Keratinocyte (primary cell): ENCODE data around the gene TMEM120B. TPM values are rescaled to one million over a fixed set of nuclear protein-coding genes. Genes with fewer than 3 reads are reported as not detected.

ENCODE experiments used
- DNase-seq: peaks from one replicate; pipeline ENCODE4 v3.0.0-alpha.2; 2011; ENCODE audit warnings: low read depth, missing footprints, low spot score
- FAIRE-seq: peaks from 2 replicates; lab custom pipeline; 2011; peaks lifted over from hg19 to GRCh38; lab: Jason Lieb, UNC
- H2AFZ ChIP-seq: 2 replicates; pipeline ENCODE4 v1.6.0; 2012; ENCODE audit warnings: low read length, control low read depth, inconsistent platforms; ENCODE audit not compliant: control insufficient read depth
- H3K27ac ChIP-seq: 2 replicates; pipeline ENCODE4 v1.5.1; 2011; ENCODE audit warnings: low read length; ENCODE audit not compliant: control insufficient read depth, insufficient read depth
- H3K27me3 ChIP-seq: 3 replicates; pipeline ENCODE4 v1.6.0; 2011; ENCODE audit warnings: low read length; ENCODE audit not compliant: control insufficient read depth, insufficient read depth; ENCODE audit errors: extremely low read depth
- H3K36me3 ChIP-seq, 2 experiments: 2 replicates in 1 of 2; 3 replicates in 1 of 2; pipeline ENCODE4 v1.5.1; 2011; ENCODE audit warnings: low read length in 2 of 2, mild to moderate bottlenecking in 1 of 2; ENCODE audit not compliant: control insufficient read depth in 2 of 2, insufficient read depth in 2 of 2; ENCODE audit errors: extremely low read depth in 1 of 2
- H3K4me1 ChIP-seq: 3 replicates; pipeline ENCODE4 v1.5.1; 2011; ENCODE audit warnings: low read length; ENCODE audit not compliant: control insufficient read depth, insufficient read depth; ENCODE audit errors: extremely low read depth
- H3K4me2 ChIP-seq: 3 replicates; pipeline ENCODE4 v1.6.0; 2011; ENCODE audit warnings: low read depth, low read length; ENCODE audit not compliant: control insufficient read depth, insufficient read depth; ENCODE audit errors: extremely low read depth
- H3K4me3 ChIP-seq, 3 experiments: fragments of 200-600 bp in 1 of 3; sonication (generic) in 1 of 3; 2 replicates in 2 of 3; 3 replicates in 1 of 3; pipeline ENCODE4 v1.5.1; 2011 to 2016; ENCODE audit warnings: low read length in 3 of 3, mild to moderate bottlenecking in 3 of 3, control low read depth in 2 of 3, inconsistent platforms in 1 of 3, low read depth in 1 of 3, mixed read lengths in 1 of 3, mixed run types in 1 of 3, moderate library complexity in 1 of 3; ENCODE audit not compliant: control insufficient read depth in 2 of 3, insufficient read depth in 2 of 3; ENCODE audit errors: extremely low read depth in 1 of 3
- H3K79me2 ChIP-seq: 2 replicates; pipeline ENCODE4 v1.6.0; 2012; ENCODE audit warnings: low read length; ENCODE audit not compliant: control insufficient read depth, insufficient read depth
- H3K9ac ChIP-seq: 3 replicates; pipeline ENCODE4 v1.6.0; 2011; ENCODE audit warnings: low read length; ENCODE audit not compliant: control insufficient read depth, insufficient read depth; ENCODE audit errors: extremely low read depth
- H3K9me1 ChIP-seq: 3 replicates; pipeline ENCODE4 v1.6.0; 2011; ENCODE audit warnings: low read length; ENCODE audit not compliant: control insufficient read depth, insufficient read depth; ENCODE audit errors: extremely low read depth
- H3K9me3 ChIP-seq: 2 replicates; pipeline ENCODE4 v1.5.1; 2012; ENCODE audit warnings: low read depth, low read length; ENCODE audit not compliant: control insufficient read depth
- H4K20me1 ChIP-seq: 3 replicates; pipeline ENCODE4 v1.6.0; 2011; ENCODE audit warnings: low read length; ENCODE audit not compliant: control insufficient read depth, insufficient read depth; ENCODE audit errors: extremely low read depth
- EZH2 ChIP-seq: IDR thresholded peaks from one replicate; pipeline ENCODE4 v1.6.1; 2012; ENCODE audit warnings: inconsistent platforms, mild to moderate bottlenecking, low read length, moderate library complexity
- dilution Hi-C: fragments of 300-500 bp; cut with MboI; formaldehyde crosslinking; loops from one replicate; pipeline ENCODE4 v1.7.0; 2020; ENCODE audit warnings: low sequenced_read_pairs; ENCODE audit not compliant: extremely low pct_ligation_motif_present
- polyA plus RNA-seq, 5 experiments: library from polyadenylated mRNA; depleted of rRNA in 3 of 5; stranded (reverse) in 3 of 5; stranded (forward) in 1 of 5; unstranded in 1 of 5; fragments of >200 nt; gene quantifications; 1 replicate in 1 of 5; 2 replicates in 3 of 5; 3 replicates in 1 of 5; pipeline versions ENCODE4 v1.2.1 to v1.2.3, GENCODE V29; 2011 to 2012; ENCODE audit warnings: missing spikeins in 2 of 5, low read depth in 1 of 5, low replicate concordance in 1 of 5
- TF ChIP-seq, protein P1 (sequence below), 3 experiments: IDR thresholded peaks in 1 of 3; conservative IDR thresholded peaks in 1 of 3; optimal IDR thresholded peaks in 1 of 3; 2 replicates in 2 of 3; 3 replicates in 1 of 3; pipeline versions ENCODE3 to v1.5.1; 2011; ENCODE audit warnings: low read length in 3 of 3, mild to moderate bottlenecking in 3 of 3, moderate library complexity in 2 of 3, control low read depth in 1 of 3, inconsistent platforms in 1 of 3; ENCODE audit not compliant: insufficient read depth in 2 of 3; ENCODE audit errors: extremely low read depth in 1 of 3

Gene TMEM120B
- polyA plus RNA-seq, 1 donor (not counting 4 experiments of a cell fraction or from before 2014, with no cell fraction given): 6.9 TPM

DNA sequence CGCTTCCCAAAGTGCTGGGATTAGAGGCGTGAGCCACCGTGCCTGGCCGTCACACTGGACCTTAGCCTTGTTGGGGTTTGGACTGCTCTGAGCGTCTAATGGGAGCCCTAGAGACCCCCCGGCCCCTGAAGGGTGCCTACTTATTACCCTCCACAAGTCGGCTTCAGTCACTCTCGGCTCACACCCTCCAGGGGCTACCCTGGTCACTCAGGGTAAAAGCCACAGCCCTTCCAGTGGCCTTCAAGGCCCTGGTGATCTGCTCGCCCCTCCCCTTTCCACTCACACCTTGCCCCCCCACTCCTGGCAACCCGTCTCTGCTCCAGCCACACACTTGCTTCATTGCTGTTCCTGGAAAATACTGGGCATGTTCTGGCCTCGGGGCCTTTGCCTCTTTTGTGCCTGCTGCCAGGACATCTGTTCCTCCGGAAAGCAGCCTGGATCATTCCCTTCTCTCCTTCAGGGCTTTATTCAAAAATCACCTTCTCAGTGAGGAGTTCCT is 39.5 kb upstream of the TMEM120B start:
- H3K9ac ChIP-seq: peak overlapping the region; percentile 67

DNA sequence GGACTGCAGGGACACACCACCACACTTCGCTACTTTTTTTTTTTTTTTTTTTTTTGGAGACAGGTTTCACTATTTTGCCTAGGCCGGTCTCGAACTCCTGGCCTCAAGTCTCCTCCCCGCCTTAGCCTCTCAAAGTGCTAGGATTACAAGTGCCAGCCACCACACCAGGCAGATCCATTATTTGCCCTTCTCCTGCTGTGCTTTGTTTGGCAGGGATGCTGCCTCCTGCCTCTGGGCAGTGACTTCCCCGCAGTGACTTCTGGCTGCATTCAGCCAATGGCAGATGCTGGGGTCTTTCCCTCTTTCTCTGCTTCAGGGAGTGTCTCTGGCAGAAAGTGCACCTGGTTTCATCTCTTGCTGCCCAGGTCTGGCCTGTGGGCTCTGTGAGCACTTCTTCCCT is 36.4 kb upstream of the TMEM120B start:
- H3K27ac ChIP-seq: no peak overlapping the region
- no peaks in the 10 kb centered on the region for H3K27me3 ChIP-seq
- TF ChIP-seq, protein P1, sequence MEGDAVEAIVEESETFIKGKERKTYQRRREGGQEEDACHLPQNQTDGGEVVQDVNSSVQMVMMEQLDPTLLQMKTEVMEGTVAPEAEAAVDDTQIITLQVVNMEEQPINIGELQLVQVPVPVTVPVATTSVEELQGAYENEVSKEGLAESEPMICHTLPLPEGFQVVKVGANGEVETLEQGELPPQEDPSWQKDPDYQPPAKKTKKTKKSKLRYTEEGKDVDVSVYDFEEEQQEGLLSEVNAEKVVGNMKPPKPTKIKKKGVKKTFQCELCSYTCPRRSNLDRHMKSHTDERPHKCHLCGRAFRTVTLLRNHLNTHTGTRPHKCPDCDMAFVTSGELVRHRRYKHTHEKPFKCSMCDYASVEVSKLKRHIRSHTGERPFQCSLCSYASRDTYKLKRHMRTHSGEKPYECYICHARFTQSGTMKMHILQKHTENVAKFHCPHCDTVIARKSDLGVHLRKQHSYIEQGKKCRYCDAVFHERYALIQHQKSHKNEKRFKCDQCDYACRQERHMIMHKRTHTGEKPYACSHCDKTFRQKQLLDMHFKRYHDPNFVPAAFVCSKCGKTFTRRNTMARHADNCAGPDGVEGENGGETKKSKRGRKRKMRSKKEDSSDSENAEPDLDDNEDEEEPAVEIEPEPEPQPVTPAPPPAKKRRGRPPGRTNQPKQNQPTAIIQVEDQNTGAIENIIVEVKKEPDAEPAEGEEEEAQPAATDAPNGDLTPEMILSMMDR (optimal IDR thresholded peaks at IDR 0.05 in 1 of 3, IDR thresholded peaks at IDR 0.05 in 1 of 3, conservative IDR thresholded peaks at IDR 0.05 in 1 of 3; ENCODE audit: extremely low read depth in 1 of 3, insufficient read depth in 2 of 3, low read length in 3 of 3): no peak
- TF ChIP-seq EZH2: no peak
- H3K9ac ChIP-seq: no peak overlapping the region
- H3K36me3 ChIP-seq: no peaks in the 10 kb centered on the region
- no peaks in the 10 kb centered on the region for H3K79me2 ChIP-seq
- no peak overlapping the region for H2AFZ ChIP-seq
- dilution Hi-C loops: no loop called here
- peaks cover 12% of the 10 kb centered on the region for H3K4me1 ChIP-seq
- no peaks in the 10 kb centered on the region for H3K9me1 ChIP-seq
- no peak for FAIRE-seq
- no peak overlapping the region for H3K4me2 ChIP-seq
- no peaks in the 10 kb centered on the region for H4K20me1 ChIP-seq
- no peak overlapping the region for H3K4me3 ChIP-seq
- H3K9me3 ChIP-seq: no peaks in the 10 kb centered on the region
- no peak for DNase-seq

More for the DNA sequence above, 39.5 kb upstream of the TMEM120B start:
- H3K4me3 ChIP-seq: peak overlapping the region in 1 of 3 experiments; percentile 67
- H4K20me1 ChIP-seq: no peaks in the 10 kb centered on the region
- H3K27ac ChIP-seq: peak overlapping the region; percentile 70
- DNase-seq (no peak), FAIRE-seq (no peak)
- peak overlapping the region; percentile 87 for H2AFZ ChIP-seq
- no peaks in the 10 kb centered on the region for H3K9me1 ChIP-seq
- H3K4me2 ChIP-seq: peak overlapping the region; percentile 74
- no peaks in the 10 kb centered on the region for H3K36me3 ChIP-seq
- peaks cover 16% of the 10 kb centered on the region for H3K4me1 ChIP-seq
- dilution Hi-C loops: no loop called here
- no peaks in the 10 kb centered on the region for H3K79me2 ChIP-seq
- no peak for TF ChIP-seq EZH2
- TF ChIP-seq, protein P1 (optimal IDR thresholded peaks at IDR 0.05 in 1 of 3, IDR thresholded peaks at IDR 0.05 in 1 of 3, conservative IDR thresholded peaks at IDR 0.05 in 1 of 3; ENCODE audit: extremely low read depth in 1 of 3, insufficient read depth in 2 of 3, low read length in 3 of 3): no peak
- H3K27me3 ChIP-seq: no peaks in the 10 kb centered on the region
- H3K9me3 ChIP-seq: no peaks in the 10 kb centered on the region
